ENCODE measurements around the gene ATP11A. TPM values are rescaled to one million over a fixed set of nuclear protein-coding genes. Genes with fewer than 3 reads are reported as not detected.

The ATP11A gene
- total and polyA plus RNA-seq, 2 experiments from 2014 or later = 12.3 to 52.6 TPM

DNA sequence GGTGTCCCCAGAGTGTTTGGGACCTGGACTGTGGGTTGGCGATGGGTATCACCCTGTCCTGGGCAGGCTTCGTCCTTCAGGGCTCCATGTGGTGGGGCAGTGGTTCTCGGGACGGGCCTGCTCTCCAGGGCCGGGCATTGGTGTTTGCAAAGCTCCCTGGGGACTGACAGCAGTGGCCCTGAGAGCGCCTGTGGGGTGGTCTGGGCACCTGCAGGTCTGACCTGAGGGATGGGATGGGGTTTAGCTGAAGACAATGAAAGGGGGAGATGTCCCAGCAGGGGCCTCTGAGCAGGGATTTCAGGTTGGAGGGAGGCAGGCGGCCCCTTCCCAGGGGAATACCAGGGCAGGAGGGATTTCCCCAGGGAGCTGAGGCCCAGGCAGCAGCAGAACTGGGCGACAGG lies 210.9 kb downstream of the ATP11A start (continued):
- TF ChIP-seq, protein P1, sequence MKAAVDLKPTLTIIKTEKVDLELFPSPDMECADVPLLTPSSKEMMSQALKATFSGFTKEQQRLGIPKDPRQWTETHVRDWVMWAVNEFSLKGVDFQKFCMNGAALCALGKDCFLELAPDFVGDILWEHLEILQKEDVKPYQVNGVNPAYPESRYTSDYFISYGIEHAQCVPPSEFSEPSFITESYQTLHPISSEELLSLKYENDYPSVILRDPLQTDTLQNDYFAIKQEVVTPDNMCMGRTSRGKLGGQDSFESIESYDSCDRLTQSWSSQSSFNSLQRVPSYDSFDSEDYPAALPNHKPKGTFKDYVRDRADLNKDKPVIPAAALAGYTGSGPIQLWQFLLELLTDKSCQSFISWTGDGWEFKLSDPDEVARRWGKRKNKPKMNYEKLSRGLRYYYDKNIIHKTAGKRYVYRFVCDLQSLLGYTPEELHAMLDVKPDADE (IDR thresholded peaks at IDR 0.05) = no peak
- TF ChIP-seq EZH2 (IDR thresholded peaks at IDR 0.05; ENCODE audit: low read depth, unreplicated experiment) (no peak), JUNB (IDR thresholded peaks at IDR 0.05; ENCODE audit: unreplicated experiment) (no peak)

DNA sequence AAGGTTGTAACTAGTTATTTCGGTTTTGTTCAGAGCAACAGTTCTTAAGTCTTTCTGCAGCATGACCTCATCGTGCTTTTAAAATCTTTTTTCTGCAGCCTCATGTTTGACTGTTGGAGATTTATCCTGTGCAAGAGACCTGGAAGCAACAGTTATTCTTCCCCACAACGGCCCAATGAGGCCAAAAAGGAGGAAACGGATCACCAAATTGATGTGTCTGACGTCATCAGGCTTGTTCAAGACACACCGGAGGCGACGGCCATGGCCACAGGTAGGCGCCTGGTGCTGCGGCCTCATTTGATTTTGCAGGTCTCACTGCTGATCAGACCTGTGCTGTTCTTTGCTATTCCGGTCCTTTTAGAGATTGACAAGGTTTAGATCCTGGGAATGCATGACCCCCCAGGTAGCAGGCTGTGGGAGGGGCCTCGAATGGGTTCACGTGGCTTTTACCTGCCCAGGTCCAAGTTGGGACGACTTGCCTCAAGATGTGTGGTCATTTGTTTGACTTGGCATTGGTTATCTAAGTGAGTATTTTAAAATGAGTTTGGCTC lies 212.3 kb downstream of the ATP11A start:
- H3K4me3 Mint-ChIP-seq = no peak overlapping the region
- H3K9me3 Mint-ChIP-seq = peaks cover 37% of the 10 kb centered on the region
- no peak overlapping the region for H3K4me3 ChIP-seq
- H3K27me3 Mint-ChIP-seq (ENCODE audit: insufficient read depth, low read depth, poor library complexity) = peaks cover 21% of the 10 kb centered on the region
- H3K4me2 ChIP-seq = no peak overlapping the region
- TF ChIP-seq CREB1 (CRISPR knock-in tag; IDR thresholded peaks at IDR 0.05; ENCODE audit: low read depth) (peak; percentile 75; the same call in 1 of the 2 replicates), STAT1 (IDR thresholded peaks at IDR 0.05; ENCODE audit: unreplicated experiment) (no peak), ZNF114 (CRISPR knock-in tag; IDR thresholded peaks at IDR 0.05) (no peak)
- TF ChIP-seq, protein P2, sequence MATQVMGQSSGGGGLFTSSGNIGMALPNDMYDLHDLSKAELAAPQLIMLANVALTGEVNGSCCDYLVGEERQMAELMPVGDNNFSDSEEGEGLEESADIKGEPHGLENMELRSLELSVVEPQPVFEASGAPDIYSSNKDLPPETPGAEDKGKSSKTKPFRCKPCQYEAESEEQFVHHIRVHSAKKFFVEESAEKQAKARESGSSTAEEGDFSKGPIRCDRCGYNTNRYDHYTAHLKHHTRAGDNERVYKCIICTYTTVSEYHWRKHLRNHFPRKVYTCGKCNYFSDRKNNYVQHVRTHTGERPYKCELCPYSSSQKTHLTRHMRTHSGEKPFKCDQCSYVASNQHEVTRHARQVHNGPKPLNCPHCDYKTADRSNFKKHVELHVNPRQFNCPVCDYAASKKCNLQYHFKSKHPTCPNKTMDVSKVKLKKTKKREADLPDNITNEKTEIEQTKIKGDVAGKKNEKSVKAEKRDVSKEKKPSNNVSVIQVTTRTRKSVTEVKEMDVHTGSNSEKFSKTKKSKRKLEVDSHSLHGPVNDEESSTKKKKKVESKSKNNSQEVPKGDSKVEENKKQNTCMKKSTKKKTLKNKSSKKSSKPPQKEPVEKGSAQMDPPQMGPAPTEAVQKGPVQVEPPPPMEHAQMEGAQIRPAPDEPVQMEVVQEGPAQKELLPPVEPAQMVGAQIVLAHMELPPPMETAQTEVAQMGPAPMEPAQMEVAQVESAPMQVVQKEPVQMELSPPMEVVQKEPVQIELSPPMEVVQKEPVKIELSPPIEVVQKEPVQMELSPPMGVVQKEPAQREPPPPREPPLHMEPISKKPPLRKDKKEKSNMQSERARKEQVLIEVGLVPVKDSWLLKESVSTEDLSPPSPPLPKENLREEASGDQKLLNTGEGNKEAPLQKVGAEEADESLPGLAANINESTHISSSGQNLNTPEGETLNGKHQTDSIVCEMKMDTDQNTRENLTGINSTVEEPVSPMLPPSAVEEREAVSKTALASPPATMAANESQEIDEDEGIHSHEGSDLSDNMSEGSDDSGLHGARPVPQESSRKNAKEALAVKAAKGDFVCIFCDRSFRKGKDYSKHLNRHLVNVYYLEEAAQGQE (IDR thresholded peaks at IDR 0.05; ENCODE audit: unreplicated experiment) = no peak
- TF ChIP-seq, protein P3, sequence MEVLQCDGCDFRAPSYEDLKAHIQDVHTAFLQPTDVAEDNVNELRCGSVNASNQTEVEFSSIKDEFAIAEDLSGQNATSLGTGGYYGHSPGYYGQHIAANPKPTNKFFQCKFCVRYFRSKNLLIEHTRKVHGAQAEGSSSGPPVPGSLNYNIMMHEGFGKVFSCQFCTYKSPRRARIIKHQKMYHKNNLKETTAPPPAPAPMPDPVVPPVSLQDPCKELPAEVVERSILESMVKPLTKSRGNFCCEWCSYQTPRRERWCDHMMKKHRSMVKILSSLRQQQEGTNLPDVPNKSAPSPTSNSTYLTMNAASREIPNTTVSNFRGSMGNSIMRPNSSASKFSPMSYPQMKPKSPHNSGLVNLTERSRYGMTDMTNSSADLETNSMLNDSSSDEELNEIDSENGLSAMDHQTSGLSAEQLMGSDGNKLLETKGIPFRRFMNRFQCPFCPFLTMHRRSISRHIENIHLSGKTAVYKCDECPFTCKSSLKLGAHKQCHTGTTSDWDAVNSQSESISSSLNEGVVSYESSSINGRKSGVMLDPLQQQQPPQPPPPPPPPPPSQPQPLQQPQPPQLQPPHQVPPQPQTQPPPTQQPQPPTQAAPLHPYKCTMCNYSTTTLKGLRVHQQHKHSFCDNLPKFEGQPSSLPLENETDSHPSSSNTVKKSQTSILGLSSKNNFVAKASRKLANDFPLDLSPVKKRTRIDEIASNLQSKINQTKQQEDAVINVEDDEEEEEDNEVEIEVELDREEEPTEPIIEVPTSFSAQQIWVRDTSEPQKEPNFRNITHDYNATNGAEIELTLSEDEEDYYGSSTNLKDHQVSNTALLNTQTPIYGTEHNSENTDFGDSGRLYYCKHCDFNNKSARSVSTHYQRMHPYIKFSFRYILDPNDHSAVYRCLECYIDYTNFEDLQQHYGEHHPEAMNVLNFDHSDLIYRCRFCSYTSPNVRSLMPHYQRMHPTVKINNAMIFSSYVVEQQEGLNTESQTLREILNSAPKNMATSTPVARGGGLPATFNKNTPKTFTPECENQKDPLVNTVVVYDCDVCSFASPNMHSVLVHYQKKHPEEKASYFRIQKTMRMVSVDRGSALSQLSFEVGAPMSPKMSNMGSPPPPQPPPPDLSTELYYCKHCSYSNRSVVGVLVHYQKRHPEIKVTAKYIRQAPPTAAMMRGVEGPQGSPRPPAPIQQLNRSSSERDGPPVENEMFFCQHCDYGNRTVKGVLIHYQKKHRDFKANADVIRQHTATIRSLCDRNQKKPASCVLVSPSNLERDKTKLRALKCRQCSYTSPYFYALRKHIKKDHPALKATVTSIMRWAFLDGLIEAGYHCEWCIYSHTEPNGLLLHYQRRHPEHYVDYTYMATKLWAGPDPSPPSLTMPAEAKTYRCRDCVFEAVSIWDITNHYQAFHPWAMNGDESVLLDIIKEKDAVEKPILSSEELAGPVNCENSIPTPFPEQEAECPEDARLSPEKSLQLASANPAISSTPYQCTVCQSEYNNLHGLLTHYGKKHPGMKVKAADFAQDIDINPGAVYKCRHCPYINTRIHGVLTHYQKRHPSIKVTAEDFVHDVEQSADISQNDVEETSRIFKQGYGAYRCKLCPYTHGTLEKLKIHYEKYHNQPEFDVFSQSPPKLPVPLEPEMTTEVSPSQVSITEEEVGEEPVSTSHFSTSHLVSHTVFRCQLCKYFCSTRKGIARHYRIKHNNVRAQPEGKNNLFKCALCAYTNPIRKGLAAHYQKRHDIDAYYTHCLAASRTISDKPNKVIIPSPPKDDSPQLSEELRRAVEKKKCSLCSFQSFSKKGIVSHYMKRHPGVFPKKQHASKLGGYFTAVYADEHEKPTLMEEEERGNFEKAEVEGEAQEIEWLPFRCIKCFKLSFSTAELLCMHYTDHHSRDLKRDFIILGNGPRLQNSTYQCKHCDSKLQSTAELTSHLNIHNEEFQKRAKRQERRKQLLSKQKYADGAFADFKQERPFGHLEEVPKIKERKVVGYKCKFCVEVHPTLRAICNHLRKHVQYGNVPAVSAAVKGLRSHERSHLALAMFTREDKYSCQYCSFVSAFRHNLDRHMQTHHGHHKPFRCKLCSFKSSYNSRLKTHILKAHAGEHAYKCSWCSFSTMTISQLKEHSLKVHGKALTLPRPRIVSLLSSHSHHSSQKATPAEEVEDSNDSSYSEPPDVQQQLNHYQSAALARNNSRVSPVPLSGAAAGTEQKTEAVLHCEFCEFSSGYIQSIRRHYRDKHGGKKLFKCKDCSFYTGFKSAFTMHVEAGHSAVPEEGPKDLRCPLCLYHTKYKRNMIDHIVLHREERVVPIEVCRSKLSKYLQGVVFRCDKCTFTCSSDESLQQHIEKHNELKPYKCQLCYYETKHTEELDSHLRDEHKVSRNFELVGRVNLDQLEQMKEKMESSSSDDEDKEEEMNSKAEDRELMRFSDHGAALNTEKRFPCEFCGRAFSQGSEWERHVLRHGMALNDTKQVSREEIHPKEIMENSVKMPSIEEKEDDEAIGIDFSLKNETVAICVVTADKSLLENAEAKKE (CRISPR knock-in tag; IDR thresholded peaks at IDR 0.05) = no peak
- TF ChIP-seq, protein P4, sequence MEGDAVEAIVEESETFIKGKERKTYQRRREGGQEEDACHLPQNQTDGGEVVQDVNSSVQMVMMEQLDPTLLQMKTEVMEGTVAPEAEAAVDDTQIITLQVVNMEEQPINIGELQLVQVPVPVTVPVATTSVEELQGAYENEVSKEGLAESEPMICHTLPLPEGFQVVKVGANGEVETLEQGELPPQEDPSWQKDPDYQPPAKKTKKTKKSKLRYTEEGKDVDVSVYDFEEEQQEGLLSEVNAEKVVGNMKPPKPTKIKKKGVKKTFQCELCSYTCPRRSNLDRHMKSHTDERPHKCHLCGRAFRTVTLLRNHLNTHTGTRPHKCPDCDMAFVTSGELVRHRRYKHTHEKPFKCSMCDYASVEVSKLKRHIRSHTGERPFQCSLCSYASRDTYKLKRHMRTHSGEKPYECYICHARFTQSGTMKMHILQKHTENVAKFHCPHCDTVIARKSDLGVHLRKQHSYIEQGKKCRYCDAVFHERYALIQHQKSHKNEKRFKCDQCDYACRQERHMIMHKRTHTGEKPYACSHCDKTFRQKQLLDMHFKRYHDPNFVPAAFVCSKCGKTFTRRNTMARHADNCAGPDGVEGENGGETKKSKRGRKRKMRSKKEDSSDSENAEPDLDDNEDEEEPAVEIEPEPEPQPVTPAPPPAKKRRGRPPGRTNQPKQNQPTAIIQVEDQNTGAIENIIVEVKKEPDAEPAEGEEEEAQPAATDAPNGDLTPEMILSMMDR (conservative IDR thresholded peaks at IDR 0.05; ENCODE audit: low read depth in 2 of 2) = no peak
- H4K20me1 ChIP-seq (replicated peaks; ENCODE audit: insufficient read depth) = no peaks in the 10 kb centered on the region; the same call in 1 of the 2 replicates
- peaks cover 6% of the 10 kb centered on the region; the same call in 1 of the 2 replicates for H3F3A ChIP-seq (replicated peaks; ENCODE audit: low read depth)
- ATAC-seq = peak; percentile 6
- peaks cover 61% of the 10 kb centered on the region for H3K4me1 Mint-ChIP-seq
- no peak overlapping the region for H3K27ac ChIP-seq (ENCODE audit: low read depth)
- peaks cover 7% of the 10 kb centered on the region; the same call in 1 of the 2 replicates for H3K36me3 ChIP-seq (ENCODE audit: insufficient read depth)
- H3K27me3 ChIP-seq (ENCODE audit: insufficient read depth) = no peaks in the 10 kb centered on the region
- H3K79me2 ChIP-seq (replicated peaks; ENCODE audit: insufficient read depth) = no peaks in the 10 kb centered on the region; the same call in 1 of the 2 replicates
- peaks cover 14% of the 10 kb centered on the region for H3K4me1 ChIP-seq (ENCODE audit: insufficient read depth)
- no peaks in the 10 kb centered on the region for H3K9me2 ChIP-seq (ENCODE audit: insufficient read depth)
- peaks cover 53% of the 10 kb centered on the region for H3K36me3 Mint-ChIP-seq (ENCODE audit: low read depth)
- DNase-seq (ENCODE audit: low spot score) = no peak
- no peak overlapping the region for H2AFZ ChIP-seq
- H3K27ac Mint-ChIP-seq = 0 out of 2 replicates have a peak overlapping the region, but pooled peaks have one; percentile 31

All from GM23338 (cell line).